ENCODE measurements around the gene CTNNBL1.
"Not testable (repeated sequence)": the region's sequence is repeated elsewhere in the genome, so short reads cannot be mapped to it uniquely, and the experiment has no call there.

CTNNBL1 gene

GRCh38 chr20:37848706-37849105 lies 154.9 kb downstream of the CTNNBL1 start:
- DNase-seq (ENCODE audit: low read depth in 2 of 3, low spot score in 1 of 3) = no peak

GRCh38 chr20:37849156-37849555 lies 155.3 kb downstream of the CTNNBL1 start:
- DNase-seq (ENCODE audit: low read depth in 2 of 3, low spot score in 1 of 3) = no peak

GRCh38 chr20:37849566-37849965 lies 155.7 kb downstream of the CTNNBL1 start:
- no peak for DNase-seq (ENCODE audit: low read depth in 2 of 3, low spot score in 1 of 3)

- DNase-seq (ENCODE audit: low read depth in 2 of 3, low spot score in 1 of 3) = no peak
Measured at GRCh38 chr20:37850036-37850592, 156.3 kb downstream of the CTNNBL1 start.

GRCh38 chr20:37850724-37851355 lies 157.0 kb downstream of the CTNNBL1 start:
- no peak for DNase-seq (ENCODE audit: low read depth in 2 of 3, low spot score in 1 of 3)

- DNase-seq (ENCODE audit: low read depth in 2 of 3, low spot score in 1 of 3) = no peak
Measured at GRCh38 chr20:37852666-37853065, 158.8 kb downstream of the CTNNBL1 start.

- DNase-seq (ENCODE audit: low read depth in 2 of 3, low spot score in 1 of 3) = no peak
Measured at GRCh38 chr20:37853823-37854375, 160.1 kb downstream of the CTNNBL1 start.

- DNase-seq (ENCODE audit: low read depth in 2 of 3, low spot score in 1 of 3) = not testable (repeated sequence)
Measured at GRCh38 chr20:37856034-37856433, 162.2 kb downstream of the CTNNBL1 start.

GRCh38 chr20:37856932-37857660 lies 163.3 kb downstream of the CTNNBL1 start:
- DNase-seq (ENCODE audit: low read depth in 2 of 3, low spot score in 1 of 3) = no peak

- no peak for DNase-seq (ENCODE audit: low read depth in 2 of 3, low spot score in 1 of 3)
Measured at GRCh38 chr20:37859406-37860171, 165.8 kb downstream of the CTNNBL1 start.

GRCh38 chr20:37863289-37863688 lies 169.5 kb downstream of the CTNNBL1 start:
- no peak for DNase-seq (ENCODE audit: low read depth in 2 of 3, low spot score in 1 of 3)

GRCh38 chr20:37864298-37864697 lies 170.5 kb downstream of the CTNNBL1 start:
- DNase-seq (ENCODE audit: low read depth in 2 of 3, low spot score in 1 of 3) = no peak

GRCh38 chr20:37866051-37866450 lies 172.2 kb downstream of the CTNNBL1 start:
- no peak for DNase-seq (ENCODE audit: low read depth in 2 of 3, low spot score in 1 of 3)

- DNase-seq (ENCODE audit: low read depth in 2 of 3, low spot score in 1 of 3) = no peak
Measured at GRCh38 chr20:37867289-37868195, 173.7 kb downstream of the CTNNBL1 start.

GRCh38 chr20:37868851-37869333 lies 175.1 kb downstream of the CTNNBL1 start:
- DNase-seq (ENCODE audit: low read depth in 2 of 3, low spot score in 1 of 3) = no peak

- no peak for DNase-seq (ENCODE audit: low read depth in 2 of 3, low spot score in 1 of 3)
Measured at GRCh38 chr20:37869334-37869861, 175.6 kb downstream of the CTNNBL1 start.

- no peak for DNase-seq (ENCODE audit: low read depth in 2 of 3, low spot score in 1 of 3)
Measured at GRCh38 chr20:37870294-37870693, 176.5 kb downstream of the CTNNBL1 start.

GRCh38 chr20:37871751-37872150 lies 177.9 kb downstream of the CTNNBL1 start:
- DNase-seq (ENCODE audit: low read depth in 2 of 3, low spot score in 1 of 3) = no peak

- DNase-seq (ENCODE audit: low read depth in 2 of 3, low spot score in 1 of 3) = no peak
Measured at GRCh38 chr20:37872161-37872560, 178.3 kb downstream of the CTNNBL1 start.

GRCh38 chr20:37873884-37874283 lies 180.1 kb downstream of the CTNNBL1 start:
- DNase-seq (ENCODE audit: low read depth in 2 of 3, low spot score in 1 of 3) = no peak

Data from stimulated activated CD4-positive, alpha-beta T cell treated with anti-CD3 and anti-CD28 coated beads, Interleukin-12 subunit alpha, Interleukin-12 subunit beta, amount 100 ng/mL, for 48 hours (primary cell).